ENCODE data around the gene CYP46A1.
"Not testable (repeated sequence)": the region's sequence is repeated elsewhere in the genome, so short reads cannot be mapped to it uniquely, and the experiment has no call there.

The CYP46A1 gene

DNA sequence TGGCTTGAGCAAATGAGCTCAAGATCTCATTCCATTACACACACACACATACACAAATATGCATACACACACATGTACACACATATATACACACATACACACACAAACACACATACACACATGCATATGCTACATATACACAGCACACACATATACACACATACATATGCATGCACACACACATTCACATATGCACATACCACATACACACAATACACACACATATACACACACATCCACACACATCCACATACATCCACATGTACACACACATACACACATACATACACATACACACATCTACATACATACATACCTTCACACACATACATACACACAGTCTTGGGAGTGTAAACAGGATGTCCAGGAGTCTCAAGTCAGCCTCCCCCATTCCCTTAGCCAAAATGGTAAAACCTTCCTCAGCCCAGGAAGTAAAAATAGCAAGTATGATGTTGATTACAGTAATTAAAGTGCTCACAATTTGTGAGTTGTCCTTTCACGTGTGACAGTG lies 26.4 kb upstream of the CYP46A1 start:
- no peak for DNase-seq (ENCODE audit: low read depth in 2 of 2)

- DNase-seq (ENCODE audit: low read depth in 2 of 2) = no peak
Measured at GRCh38 chr14:99658218-99658845, 25.8 kb upstream of the CYP46A1 start.

DNA sequence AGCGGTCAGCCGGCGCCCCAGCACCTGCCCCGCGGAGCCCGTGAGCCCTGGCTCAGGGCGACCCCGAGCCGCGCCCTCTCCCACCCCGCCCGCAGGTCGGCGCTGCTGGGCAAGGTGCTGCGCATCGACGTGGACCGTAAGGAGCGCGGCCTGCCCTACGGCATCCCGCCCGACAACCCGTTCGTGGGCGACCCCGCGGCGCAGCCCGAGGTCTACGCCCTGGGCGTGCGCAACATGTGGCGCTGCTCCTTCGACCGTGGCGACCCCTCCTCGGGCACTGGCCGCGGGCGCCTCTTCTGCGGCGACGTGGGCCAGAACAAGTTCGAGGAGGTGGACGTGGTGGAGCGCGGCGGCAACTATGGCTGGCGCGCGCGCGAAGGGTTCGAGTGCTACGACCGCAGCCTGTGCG lies 24.8 kb upstream of the CYP46A1 start:
- peak in 1 of 2 donors; percentile 8 for DNase-seq (ENCODE audit: low read depth in 2 of 2)

DNA sequence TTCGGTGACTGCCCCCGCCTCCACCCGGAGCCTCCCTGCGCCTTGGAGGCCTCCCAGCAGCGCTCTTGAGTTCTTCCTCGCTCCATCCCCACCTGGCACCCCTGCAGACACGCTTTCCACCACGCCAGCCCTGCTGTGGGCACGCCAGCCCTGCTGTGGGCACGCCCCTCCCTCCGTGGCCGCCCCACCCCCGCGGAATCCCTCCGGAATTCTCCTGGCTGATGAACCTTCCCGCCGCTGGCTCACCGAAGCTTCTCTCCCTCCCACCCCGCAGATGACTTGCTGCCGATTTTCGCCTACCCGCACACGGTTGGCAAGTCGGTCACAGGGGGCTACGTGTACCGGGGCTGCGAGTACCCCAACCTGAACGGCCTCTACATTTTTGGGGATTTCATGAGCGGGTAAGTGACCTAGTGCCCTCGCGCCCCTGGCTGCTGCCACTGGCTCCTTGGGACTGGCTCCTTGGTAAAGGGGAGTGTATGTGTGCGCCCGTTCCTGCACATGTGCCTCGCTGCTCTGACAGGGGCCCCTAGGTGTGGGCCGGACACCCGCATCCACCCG lies 24.0 kb upstream of the CYP46A1 start:
- no peak for DNase-seq (ENCODE audit: low read depth in 2 of 2)

DNA sequence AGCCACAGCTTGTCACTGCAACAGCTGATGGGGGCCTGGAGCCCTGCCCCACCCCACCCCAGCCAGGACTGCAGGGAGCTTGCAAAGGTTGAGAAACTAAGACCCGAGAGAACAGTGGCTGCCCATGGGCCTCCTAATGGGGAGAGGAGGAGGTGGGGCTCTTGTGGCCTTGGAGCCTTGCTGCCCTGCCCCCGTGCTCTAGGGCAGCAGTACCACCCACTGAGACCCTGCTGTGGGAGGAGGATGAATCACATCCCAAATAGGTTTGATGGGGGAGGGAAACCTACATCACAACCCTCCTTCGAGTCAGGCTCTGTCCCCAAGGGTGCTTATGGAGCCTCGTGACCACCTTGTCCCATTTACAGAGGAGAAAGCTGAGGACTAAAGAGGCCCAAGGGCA lies 23.3 kb upstream of the CYP46A1 start:
- DNase-seq (ENCODE audit: low read depth in 2 of 2) = no peak

DNA sequence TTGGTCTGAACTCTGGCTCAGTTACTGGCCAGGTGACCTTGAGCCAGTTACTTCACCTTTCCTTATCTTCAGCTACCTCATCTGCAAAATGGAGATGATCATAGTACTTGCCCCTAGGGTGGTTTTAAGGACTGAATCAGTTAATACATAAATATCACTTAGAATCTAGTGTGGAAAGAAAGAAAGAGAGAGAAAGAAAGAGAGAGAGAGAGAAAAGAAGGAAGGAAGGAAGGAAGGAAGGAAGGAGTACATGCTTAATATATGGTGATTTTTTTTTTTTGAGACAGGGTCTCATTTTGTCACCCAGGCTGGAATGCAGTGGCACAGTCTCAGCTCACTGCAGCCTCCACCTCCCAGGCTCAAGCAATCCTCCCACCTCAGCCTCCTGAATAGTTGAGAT lies 22.9 kb upstream of the CYP46A1 start:
- DNase-seq (ENCODE audit: low read depth in 2 of 2) = not testable (repeated sequence)

DNA sequence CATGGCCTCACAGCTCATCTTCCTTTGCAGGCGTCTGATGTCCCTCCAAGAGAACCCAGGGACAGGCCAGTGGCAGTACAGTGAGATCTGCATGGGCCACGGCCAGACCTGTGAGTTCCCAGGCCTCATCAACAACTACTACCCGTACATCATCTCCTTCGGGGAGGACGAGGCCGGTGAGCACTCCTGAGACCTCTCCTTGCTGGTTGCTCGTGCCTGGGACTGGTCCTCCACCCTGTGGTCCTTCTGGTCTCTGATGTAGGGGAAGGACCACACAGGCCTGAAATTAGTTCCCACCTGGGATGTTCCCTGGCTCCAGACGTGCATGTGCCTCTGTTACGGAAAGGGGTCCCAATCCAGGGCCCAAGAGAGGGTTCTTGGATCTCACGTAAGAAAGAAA lies 21.3 kb upstream of the CYP46A1 start:
- DNase-seq (ENCODE audit: low read depth in 2 of 2) = no peak

DNA sequence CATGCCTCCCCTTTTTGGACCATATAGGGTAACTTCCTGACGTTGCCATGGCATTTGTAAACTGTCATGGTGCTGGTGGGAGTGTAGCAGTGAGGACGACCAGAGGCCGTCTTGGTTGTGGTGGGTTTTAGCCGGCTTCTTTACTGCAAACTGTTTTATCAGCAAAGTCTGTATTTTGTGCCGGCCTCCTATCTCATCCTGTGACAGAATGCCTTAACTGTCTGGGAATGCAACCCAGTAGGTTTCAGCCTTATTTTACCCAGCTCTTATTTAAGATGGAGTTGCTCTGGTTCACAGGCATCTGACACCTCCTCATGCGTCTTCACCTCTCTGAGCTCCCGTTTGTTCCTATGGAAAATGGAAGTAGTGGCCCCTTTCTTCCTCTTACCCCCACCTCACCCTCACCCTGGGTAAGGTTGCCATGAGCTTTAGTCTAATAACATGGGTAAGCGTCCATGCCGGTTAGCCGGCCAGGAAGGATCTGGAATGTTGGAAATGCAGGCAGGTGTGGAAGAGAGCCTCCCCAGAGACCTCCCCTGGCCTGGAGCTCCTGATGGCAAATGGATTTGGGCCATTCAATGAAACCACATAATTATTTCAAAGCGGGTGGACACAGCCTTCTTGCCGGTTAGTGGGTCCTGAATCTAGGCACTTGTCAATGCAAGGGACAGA lies 20.6 kb upstream of the CYP46A1 start:
- DNase-seq (ENCODE audit: low read depth in 2 of 2) = no peak

DNA sequence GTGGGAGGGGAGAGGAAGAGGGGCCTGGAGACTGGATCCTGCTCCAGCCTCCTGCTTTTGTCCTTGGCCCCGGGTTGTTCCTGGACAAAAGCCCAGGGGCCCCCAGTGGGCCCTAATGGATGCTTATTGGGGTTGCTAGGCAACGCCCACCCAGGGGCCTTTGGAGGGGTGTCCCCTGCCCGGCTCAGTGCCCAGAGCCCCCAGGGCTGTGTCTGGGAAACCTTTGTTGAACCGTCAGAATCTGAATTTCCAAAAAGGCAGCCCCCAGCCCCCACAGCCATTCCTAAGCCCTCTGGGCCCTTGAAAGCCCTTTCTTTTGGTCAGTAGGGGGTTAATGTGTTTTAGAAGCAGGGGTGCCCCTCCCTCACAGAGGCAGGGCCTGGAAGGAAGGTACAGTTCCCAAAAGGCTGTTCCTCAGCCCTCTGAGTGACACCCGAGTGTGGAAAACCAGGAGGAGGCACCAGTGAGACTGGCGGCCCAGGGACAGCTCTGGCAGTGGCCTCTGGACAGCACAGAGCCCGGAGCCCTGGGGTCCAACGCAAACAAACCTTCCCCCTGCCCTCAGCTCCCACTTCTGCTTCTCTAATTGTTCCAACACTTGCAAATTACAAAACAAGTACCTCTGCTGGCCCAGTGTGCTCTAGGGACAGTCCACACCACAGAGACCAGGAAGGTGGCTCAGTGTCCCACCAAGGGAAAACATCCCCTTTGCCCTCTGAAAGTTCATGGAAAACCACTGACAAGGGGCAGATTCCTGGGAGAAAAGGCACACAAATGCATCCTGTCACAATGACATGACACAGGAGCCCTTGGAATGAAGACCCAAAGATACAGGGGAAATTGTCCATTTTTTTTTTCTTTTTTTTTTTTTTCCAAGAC lies 19.8 kb upstream of the CYP46A1 start:
- no peak for DNase-seq (ENCODE audit: low read depth in 2 of 2)

DNA sequence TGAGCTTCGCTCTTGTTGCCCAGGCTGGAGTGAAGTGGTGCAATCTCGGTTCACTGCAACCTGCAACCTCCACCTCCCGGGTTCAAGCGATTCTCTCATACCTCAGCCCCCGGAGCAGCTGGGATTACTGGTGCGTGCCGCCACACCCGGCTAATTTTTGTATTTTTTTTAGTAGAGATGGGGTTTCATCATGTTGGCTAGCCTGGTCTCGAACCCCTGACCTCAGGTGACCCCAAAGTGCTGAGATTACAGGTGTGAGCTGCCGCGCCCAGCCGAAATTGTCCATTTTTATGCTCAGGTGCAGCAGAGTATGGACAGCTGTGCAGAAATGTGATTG lies 19.2 kb upstream of the CYP46A1 start:
- no peak for DNase-seq (ENCODE audit: low read depth in 2 of 2)

GRCh38 chr14:99666533-99666932 lies 17.6 kb upstream of the CYP46A1 start:
- DNase-seq (ENCODE audit: low read depth in 2 of 2) = no peak

DNA sequence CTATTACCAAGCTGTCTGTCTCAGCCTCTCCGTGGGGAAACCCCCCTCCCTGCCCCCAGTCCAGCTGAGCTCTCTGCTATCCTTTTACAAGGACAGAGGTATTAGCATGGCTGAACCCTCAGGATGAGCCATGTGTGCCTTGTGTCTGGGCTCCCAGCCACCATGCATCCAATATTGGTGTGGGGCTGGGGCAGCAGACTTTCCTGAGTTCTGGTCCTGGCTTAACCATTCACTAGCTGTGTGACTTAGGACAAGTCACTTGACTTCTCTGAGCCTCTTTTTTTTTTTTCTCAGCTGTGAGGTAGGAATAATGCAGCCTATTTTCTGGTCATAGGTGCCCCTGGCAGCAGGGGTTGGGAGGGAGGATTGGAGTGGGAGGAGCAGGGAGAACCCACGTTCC lies 17.1 kb upstream of the CYP46A1 start:
- DNase-seq (ENCODE audit: low read depth in 2 of 2) = no peak

- DNase-seq (ENCODE audit: low read depth in 2 of 2) = no peak
Measured at GRCh38 chr14:99667821-99668220, 16.3 kb upstream of the CYP46A1 start.

DNA sequence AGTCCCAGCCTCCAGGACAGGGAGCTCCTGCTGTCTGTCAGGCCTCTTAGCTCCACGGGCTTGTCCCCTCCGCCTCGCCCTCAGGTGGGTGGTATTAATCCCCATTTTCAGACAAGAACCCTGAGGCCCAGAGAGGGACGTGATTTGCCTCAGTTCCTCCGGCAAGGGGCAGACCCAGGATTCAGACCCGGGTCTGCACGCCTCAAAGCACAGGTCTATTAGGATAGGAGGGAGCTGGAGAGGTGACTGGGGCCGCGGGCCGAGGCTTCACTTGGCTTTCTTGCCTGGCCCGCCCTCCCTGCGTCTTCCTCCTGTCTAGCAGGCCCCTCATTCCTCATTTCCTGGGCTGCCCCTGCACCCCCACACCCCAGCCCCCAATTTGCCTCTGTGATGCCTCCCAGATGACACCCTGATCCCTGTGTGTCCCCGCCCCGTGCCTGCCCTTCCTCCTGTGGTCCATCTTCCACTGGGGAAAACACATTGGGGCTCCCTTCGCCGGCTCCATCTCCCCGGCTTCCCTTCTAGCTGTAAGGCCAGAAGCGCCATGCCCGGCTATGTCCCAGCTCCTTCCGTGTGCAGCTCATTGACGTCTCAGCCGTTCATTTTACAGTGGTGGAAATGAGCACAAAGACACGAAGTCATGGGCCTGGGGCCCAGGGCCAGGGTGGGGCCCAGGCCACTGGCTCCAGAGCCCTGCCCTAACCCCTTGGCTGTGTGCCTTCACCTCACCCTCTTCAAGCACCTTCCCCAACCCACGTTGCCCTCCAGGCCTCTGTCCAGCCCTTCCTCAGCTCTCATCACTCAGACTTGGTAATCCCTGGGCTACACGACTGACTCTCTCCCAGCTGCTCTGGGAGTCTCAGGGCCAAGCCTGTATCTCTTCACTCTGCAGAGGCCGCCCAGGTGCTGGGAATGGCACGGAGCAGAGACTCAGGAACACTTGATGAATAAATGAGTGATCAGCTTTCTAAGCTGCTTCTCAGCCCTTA lies 15.5 kb upstream of the CYP46A1 start:
- DNase-seq (ENCODE audit: low read depth in 2 of 2) = no peak

GRCh38 chr14:99670361-99671234 lies 13.5 kb upstream of the CYP46A1 start:
- no peak for DNase-seq (ENCODE audit: low read depth in 2 of 2)

DNA sequence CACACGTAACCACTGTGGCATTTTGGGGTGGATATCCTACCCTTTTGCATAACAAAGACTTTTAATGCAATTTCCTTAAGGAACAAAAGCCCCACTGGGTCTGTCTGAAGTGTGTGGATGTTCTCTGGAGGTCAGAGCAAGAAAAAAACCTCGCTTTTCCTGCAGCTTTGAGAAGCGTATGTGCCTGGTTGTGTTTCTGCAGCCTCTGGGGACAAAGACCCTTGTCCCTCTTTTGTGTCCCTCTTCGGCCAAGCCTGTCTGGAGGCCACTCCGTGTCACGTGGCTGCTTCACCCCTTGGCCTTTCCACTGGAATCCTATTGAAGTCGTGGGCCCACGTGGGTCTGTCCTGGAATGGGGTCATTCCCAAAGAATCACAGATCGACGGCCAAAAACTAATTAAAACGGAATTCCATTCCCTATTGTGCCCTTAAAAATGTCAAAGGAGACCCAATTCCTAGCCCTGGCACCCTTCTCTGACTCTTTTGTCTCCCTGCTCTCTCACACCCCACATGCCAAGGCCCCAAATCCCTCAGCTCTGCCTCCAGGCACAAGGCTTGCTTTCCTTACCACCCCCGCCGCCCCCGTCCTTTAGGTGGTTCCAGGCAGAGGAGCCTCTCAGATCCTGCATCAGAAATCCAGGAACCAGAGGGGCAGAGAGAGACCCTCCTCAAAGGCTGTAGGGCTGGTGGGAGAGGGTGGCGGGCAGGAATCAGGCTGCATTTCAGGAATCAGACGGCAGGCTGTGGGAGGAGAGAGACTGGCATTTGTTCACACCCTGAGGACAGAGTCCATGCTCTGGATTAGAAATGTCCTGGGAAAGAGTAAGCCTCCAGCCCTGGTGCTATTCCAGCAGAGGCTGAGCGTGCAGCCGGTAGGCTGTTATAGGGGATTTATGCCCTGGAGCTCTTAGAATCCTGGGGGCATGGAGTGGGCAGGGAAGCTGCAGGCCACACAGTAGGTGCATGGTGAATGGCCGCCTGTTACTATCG lies 12.6 kb upstream of the CYP46A1 start:
- no peak for DNase-seq (ENCODE audit: low read depth in 2 of 2)

DNA sequence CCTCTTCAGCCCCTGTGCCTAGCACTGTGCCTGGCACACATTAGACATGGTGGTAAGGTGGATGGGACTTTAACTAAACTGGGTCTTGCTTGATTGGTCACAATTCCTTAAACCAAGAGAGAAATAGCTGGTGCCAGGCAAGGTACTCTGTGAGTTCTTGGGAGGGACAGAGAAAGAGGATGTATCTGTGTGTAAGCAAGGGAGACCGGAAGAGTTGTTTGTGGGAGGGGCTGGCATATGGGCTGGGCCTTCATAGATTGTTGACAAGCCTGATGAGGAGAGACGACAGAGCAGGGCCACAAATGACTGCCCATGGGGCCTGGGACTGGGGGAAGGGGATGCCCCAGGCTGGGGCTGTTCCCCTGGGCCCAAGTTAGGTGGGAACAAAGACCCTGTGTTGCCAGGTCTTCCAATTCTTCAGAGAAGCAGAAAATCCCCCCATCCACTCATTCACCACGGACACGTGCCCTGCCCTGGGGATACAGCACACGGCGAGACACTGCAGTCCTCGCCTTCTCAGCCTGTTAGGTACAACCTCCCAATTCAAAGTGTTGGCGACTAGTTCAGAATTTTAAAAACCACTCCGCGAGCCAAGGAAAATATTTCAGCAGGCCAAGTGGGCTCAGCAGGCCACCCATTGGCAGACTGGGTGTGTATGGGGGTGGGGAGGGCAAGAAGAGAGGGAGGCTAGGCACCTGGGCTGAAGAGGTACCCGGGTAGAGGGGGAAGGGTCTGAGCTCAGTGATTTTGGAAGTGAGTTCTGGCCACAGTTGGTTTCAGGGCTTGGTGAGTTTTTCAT lies 11.4 kb upstream of the CYP46A1 start:
- no peak for DNase-seq (ENCODE audit: low read depth in 2 of 2)
